Mesangial cell (primary cell): ENCODE measurements around the gene HIP1. TPM values are rescaled to one million over a fixed set of nuclear protein-coding genes. Genes with fewer than 3 reads are reported as not detected.

ENCODE experiments used
- total RNA-seq: library from RNA; depleted of rRNA; stranded (reverse); fragments of >200 nt; gene quantifications from 2 replicates; pipeline ENCODE4 v1.2.3, GENCODE V29; 2015

Gene HIP1
- 13.2 and 16.9 TPM in 2 replicates for total RNA-seq

GRCh38 chr7:75738604-75738974 lies at the start of gene HIP1:
HIP1 (minus strand) TSS chr7:75738941; CDS start chr7:75738920, 21 bp downstream.

GRCh38 chr7:75772081-75773077 lies 33.6 kb upstream of the HIP1 start, which contains the start of gene CCL26:
CCL26 (minus strand) TSS chr7:75772211; CDS start chr7:75772176, 35 bp downstream.

GRCh38 chr7:75492020-75492419 lies 246.7 kb downstream of the HIP1 start, which contains the start of gene SPDYE5:
SPDYE5 (plus strand) TSS chr7:75492320; CDS start chr7:75494048, 1,728 bp downstream.

GRCh38 chr7:75485979-75486643 lies 252.6 kb downstream of the HIP1 start, which contains the start of gene POM121C:
POM121C (minus strand) TSS chr7:75486299; CDS start chr7:75441496, 44,803 bp downstream.

Other genes starting within 250 kb of the HIP1 start
- not detected in 2 replicates for gene SPDYE5, start 246.6 kb downstream of the HIP1 start, total RNA-seq
- 0.38 TPM in 1 of 2 replicates, not detected in the other for gene CCL26, start 33.3 kb upstream of the HIP1 start, total RNA-seq
- gene CCL24, start 74.9 kb upstream of the HIP1 start, total RNA-seq, result not detected in 2 replicates
- 37.5 and 64.8 TPM in 2 replicates for gene RHBDD2, start 140.1 kb upstream of the HIP1 start, total RNA-seq
- gene POR, start 176.2 kb upstream of the HIP1 start, total RNA-seq, result 96.0 and 125 TPM in 2 replicates